ENCODE measurements around the gene SHLD1. TPM values are rescaled to one million over a fixed set of nuclear protein-coding genes. Genes with fewer than 3 reads are reported as not detected.

The SHLD1 gene
- total RNA-seq, 1 experiment from 2014 or later: 2.4 TPM

DNA sequence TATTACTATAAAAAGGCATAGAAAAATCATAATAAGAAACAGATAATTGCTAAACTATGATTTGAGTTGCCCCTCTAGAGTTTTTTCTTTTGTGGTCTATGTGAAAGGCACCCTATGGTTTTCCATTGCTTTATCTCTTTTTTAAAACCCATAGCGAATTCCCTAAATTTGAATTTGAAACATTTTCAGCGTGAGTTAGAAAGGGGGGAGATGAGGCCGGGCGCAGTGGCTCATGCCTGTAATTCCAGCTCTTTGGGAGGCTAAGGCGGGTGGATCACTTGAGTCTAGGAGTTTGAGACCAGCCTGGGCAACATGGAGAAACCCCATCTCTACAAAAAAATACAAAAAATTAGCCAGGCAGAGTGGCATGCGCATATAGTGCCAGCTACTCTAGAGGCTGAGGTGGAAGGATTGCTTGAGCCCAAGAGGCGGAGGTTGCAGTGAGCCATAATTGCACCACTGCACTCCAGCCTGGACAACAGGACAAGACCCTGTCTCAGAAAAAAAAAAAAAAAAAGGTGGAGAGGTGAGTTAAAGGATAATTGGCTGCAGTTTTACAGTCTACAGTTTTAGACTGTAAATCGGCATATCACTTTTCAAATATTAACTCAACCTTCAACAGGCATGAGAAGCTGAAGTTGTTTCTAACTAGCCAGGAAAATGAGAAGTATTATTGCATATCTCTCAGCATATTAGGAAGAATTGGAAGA is 46.3 kb downstream of the SHLD1 start (continued):
- no peak for TF ChIP-seq SRF (IDR thresholded peaks at IDR 0.05; ENCODE audit: low read depth)

- Histone ChIP-seq H2AFZ (ENCODE audit: low read depth, low read length, poor library complexity, severe bottlenecking) (no peak overlapping the region), H4K20me1 (ENCODE audit: insufficient read depth) (no peaks in the 10 kb centered on the region), H3K4me1 (ENCODE audit: control insufficient read depth in 1 of 2, insufficient read depth in 2 of 2, low read length in 2 of 2) (no peaks in the 10 kb centered on the region), H3K9ac (ENCODE audit: low read length) (no peak overlapping the region), H3K36me3 (ENCODE audit: control insufficient read depth in 1 of 2, insufficient read depth in 2 of 2, low read length in 2 of 2) (no peaks in the 10 kb centered on the region), H3K9me2 (ENCODE audit: insufficient read depth) (no peaks in the 10 kb centered on the region), H3K27ac (ENCODE audit: low read depth, low read length) (no peak overlapping the region), H3K79me2 (ENCODE audit: insufficient read depth, low read length) (no peaks in the 10 kb centered on the region), H3K4me3 (replicated peaks in 1 of 2; ENCODE audit: low read depth in 1 of 2, low read length in 2 of 2) (no peak overlapping the region), H3K4me2 (ENCODE audit: low read length) (no peak overlapping the region), H3K27me3 (ENCODE audit: insufficient read depth, low read length) (no peaks in the 10 kb centered on the region), H3K9me3 (ENCODE audit: control insufficient read depth in 1 of 2, insufficient read depth in 1 of 2, low read depth in 1 of 2, low read length in 2 of 2) (no peaks in the 10 kb centered on the region)
- ATAC-seq (no peak), DNase-seq (ENCODE audit: low read depth, low spot score) (no peak)
- intact Hi-C loops (cut with micrococcal nuclease): no loop called here
- ChIA-PET RAD21 (ENCODE audit: low non-redundant PET in 1 of 2, low total read pairs in 2 of 2, uncharacterized antibody in 2 of 2, unreplicated experiment in 2 of 2) (no interaction called here), CTCF (interaction anchor here (1.1 to 1.5 kb wide), 3 partner anchors 8 to 268 kb away, joined by 3 to 7 read pairs (median 4); no protein-coding TSS in a partner anchor), POLR2A (no interaction called here)
- TF ChIP-seq EZH2 (IDR thresholded peaks at IDR 0.05): no peak
- TF ChIP-seq SIN3A (IDR thresholded peaks at IDR 0.05; ENCODE audit: low read depth): no peak
- no peak for TF ChIP-seq JUND (IDR thresholded peaks at IDR 0.05)
- no peak for TF ChIP-seq EZH2phosphoT487 (IDR thresholded peaks at IDR 0.05; ENCODE audit: borderline replicate concordance)
- TF ChIP-seq, protein P1, sequence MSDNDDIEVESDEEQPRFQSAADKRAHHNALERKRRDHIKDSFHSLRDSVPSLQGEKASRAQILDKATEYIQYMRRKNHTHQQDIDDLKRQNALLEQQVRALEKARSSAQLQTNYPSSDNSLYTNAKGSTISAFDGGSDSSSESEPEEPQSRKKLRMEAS (IDR thresholded peaks at IDR 0.05): no peak
- no peak for TF ChIP-seq ZFX (IDR thresholded peaks at IDR 0.05)
- TF ChIP-seq POLR2AphosphoS5 (IDR thresholded peaks at IDR 0.05; ENCODE audit: low read depth, low read length): no peak
- TF ChIP-seq RAD21 (IDR thresholded peaks at IDR 0.05; ENCODE audit: low read depth): no peak
- no peak for TF ChIP-seq ELF1 (IDR thresholded peaks at IDR 0.05; ENCODE audit: borderline replicate concordance, low read depth)
- BruUV-seq (replicated peaks): no TSS peak
These were observed 47.0 kb downstream of the SHLD1 start for GRCh38 chr20:5797165-5797564.

Measured in HCT116 (cell line).